ENCODE measurements around the gene UNC5A. TPM values are rescaled to one million over a fixed set of nuclear protein-coding genes. Genes with fewer than 3 reads are reported as not detected.
A peak's percentile ranks its signal among the peaks of the same experiment; 100 is the strongest.
"Not testable (repeated sequence)": the region's sequence is repeated elsewhere in the genome, so short reads cannot be mapped to it uniquely, and the experiment has no call there.

Gene UNC5A
- total RNA-seq, 2 experiments from 2014 or later, result not detected

DNA sequence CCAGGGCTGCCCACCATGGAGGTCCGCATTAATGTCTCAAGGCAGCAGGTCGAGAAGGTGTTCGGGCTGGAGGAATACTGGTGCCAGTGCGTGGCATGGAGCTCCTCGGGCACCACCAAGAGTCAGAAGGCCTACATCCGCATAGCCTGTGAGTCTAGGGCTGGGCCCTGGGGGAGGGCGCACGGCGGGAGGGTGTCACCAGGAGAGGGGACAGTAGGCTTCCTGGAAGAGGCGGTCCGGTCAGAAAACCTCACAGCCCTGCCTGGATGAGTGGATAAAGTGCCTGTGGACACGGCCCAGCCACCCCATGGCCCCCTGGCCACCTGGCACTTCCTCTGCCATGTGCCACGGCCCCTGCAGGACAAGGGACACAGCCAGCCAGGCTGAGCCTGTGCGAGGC is 57.8 kb downstream of the UNC5A start:
- CTCF ChIA-PET, result no interaction called here
- DNase-seq, result no peak
- Mint-ChIP-seq H3K36me3 (no peaks in the 10 kb centered on the region), H3K27me3 (peaks cover 27% of the 10 kb centered on the region), H3K27ac (no peak overlapping the region), H3K4me3 (no peak overlapping the region), H3K9me3 (ENCODE audit: low read depth) (peaks cover 5% of the 10 kb centered on the region), H3K4me1 (no peaks in the 10 kb centered on the region)
- no peak for ATAC-seq

- no peak overlapping the region for H3K27ac Mint-ChIP-seq
- DNase-seq (no peak), ATAC-seq (no peak)
- H3K9me3 Mint-ChIP-seq (ENCODE audit: low read depth), result peaks cover 7% of the 10 kb centered on the region
- H3K36me3 Mint-ChIP-seq, result no peaks in the 10 kb centered on the region
- H3K4me3 Mint-ChIP-seq, result no peak overlapping the region
- CTCF ChIA-PET, result no interaction called here
- H3K27me3 Mint-ChIP-seq, result peaks cover 24% of the 10 kb centered on the region
- no peaks in the 10 kb centered on the region for H3K4me1 Mint-ChIP-seq
Observed at GRCh38 chr5:176868731-176869130, 58.4 kb downstream of the UNC5A start.

GRCh38 chr5:176869501-176870109 is 59.2 kb downstream of the UNC5A start:
- no peaks in the 10 kb centered on the region for H3K4me1 Mint-ChIP-seq
- H3K4me3 Mint-ChIP-seq, result no peak overlapping the region
- CTCF ChIA-PET, result no interaction called here
- DNase-seq (no peak), ATAC-seq (no peak)
- no peaks in the 10 kb centered on the region for H3K36me3 Mint-ChIP-seq
- H3K27me3 Mint-ChIP-seq, result peaks cover 24% of the 10 kb centered on the region
- H3K9me3 Mint-ChIP-seq (ENCODE audit: low read depth), result peaks cover 7% of the 10 kb centered on the region
- no peak overlapping the region for H3K27ac Mint-ChIP-seq

DNA sequence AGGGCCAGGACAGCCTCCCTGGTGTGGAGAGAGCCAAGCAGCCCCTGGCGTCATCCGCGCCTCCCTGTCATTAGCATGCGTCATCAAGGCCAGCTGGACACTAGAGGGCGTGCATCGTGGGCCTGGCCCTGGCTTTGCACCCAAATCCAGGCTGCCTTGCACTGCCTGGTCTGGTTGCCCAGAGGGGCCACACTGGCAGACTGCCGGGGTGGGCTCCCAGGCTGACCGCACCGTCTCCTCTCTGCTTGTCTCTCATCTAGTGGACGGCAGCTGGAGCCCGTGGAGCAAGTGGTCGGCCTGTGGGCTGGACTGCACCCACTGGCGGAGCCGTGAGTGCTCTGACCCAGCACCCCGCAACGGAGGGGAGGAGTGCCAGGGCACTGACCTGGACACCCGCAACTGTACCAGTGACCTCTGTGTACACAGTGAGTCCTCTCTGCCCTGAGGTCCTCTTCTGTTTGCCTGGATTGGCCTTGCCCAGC is 59.8 kb downstream of the UNC5A start:
- H3K27me3 Mint-ChIP-seq, result peaks cover 29% of the 10 kb centered on the region
- H3K36me3 Mint-ChIP-seq, result no peaks in the 10 kb centered on the region
- no peak for ATAC-seq

DNA sequence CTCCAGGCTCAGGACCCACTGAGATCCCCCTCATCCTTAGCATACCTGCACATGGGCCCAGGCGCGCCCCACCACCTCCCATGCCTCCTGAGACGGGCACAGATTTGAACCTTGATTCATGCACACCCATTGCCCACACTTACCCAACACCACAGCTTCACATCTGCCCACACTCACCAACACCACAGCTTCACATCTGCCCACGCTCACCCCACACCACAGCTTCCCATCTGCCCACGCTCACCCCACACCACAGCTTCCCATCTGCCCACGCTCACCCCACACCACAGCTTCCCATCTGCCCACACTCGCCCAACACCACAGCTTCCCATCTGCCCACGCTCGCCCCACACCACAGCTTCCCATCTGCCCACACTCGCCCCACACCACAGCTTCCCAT is 60.3 kb downstream of the UNC5A start:
- CTCF ChIA-PET; DNase-seq; H3K4me3 Mint-ChIP-seq; H3K27ac Mint-ChIP-seq; ATAC-seq; H3K36me3 Mint-ChIP-seq; H3K4me1 Mint-ChIP-seq; H3K9me3 Mint-ChIP-seq (ENCODE audit: low read depth): not testable (repeated sequence)
- peaks cover 29% of the 10 kb centered on the region for H3K27me3 Mint-ChIP-seq

More for the DNA sequence above, 59.8 kb downstream of the UNC5A start:
- Mint-ChIP-seq H3K27ac (no peak overlapping the region), H3K4me1 (no peaks in the 10 kb centered on the region), H3K9me3 (ENCODE audit: low read depth) (peaks cover 8% of the 10 kb centered on the region), H3K4me3 (no peak overlapping the region)
- no peak for DNase-seq
- CTCF ChIA-PET, result no interaction called here

- H3K27me3 Mint-ChIP-seq, result peaks cover 18% of the 10 kb centered on the region
- H3K36me3 Mint-ChIP-seq; H3K9me3 Mint-ChIP-seq (ENCODE audit: low read depth); CTCF ChIA-PET; H3K4me1 Mint-ChIP-seq; H3K4me3 Mint-ChIP-seq; H3K27ac Mint-ChIP-seq; ATAC-seq; DNase-seq: not testable (repeated sequence)
Observed at GRCh38 chr5:176872586-176872985, 62.2 kb downstream of the UNC5A start.

- ATAC-seq; H3K4me1 Mint-ChIP-seq; H3K36me3 Mint-ChIP-seq; CTCF ChIA-PET; H3K4me3 Mint-ChIP-seq; DNase-seq; H3K9me3 Mint-ChIP-seq (ENCODE audit: low read depth): not testable (repeated sequence)
- H3K27me3 Mint-ChIP-seq, result peaks cover 17% of the 10 kb centered on the region
- H3K27ac Mint-ChIP-seq, result peak overlapping the region; percentile 52
Observed at GRCh38 chr5:176873011-176873410, 62.7 kb downstream of the UNC5A start.

- Mint-ChIP-seq H3K27ac (peak overlapping the region; percentile 52), H3K9me3 (ENCODE audit: low read depth) (peaks cover 8% of the 10 kb centered on the region), H3K4me3 (no peak overlapping the region), H3K27me3 (peaks cover 17% of the 10 kb centered on the region), H3K36me3 (no peaks in the 10 kb centered on the region), H3K4me1 (peaks cover 4% of the 10 kb centered on the region)
- DNase-seq (no peak), ATAC-seq (no peak)
- CTCF ChIA-PET, result no interaction called here
Observed at GRCh38 chr5:176873541-176874172, 63.3 kb downstream of the UNC5A start.

GRCh38 chr5:176874198-176874780 is 63.9 kb downstream of the UNC5A start:
- no peak overlapping the region for H3K27ac Mint-ChIP-seq
- H3K9me3 Mint-ChIP-seq (ENCODE audit: low read depth), result peaks cover 8% of the 10 kb centered on the region
- peaks cover 17% of the 10 kb centered on the region for H3K27me3 Mint-ChIP-seq
- peaks cover 4% of the 10 kb centered on the region for H3K4me1 Mint-ChIP-seq
- no peak for DNase-seq
- no peaks in the 10 kb centered on the region for H3K36me3 Mint-ChIP-seq
- no peak overlapping the region for H3K4me3 Mint-ChIP-seq
- ATAC-seq, result no peak
- CTCF ChIA-PET, result interaction anchor here (1.6 kb wide), 1 partner anchor 213 kb away, joined by 8 read pairs; no protein-coding TSS in a partner anchor

DNA sequence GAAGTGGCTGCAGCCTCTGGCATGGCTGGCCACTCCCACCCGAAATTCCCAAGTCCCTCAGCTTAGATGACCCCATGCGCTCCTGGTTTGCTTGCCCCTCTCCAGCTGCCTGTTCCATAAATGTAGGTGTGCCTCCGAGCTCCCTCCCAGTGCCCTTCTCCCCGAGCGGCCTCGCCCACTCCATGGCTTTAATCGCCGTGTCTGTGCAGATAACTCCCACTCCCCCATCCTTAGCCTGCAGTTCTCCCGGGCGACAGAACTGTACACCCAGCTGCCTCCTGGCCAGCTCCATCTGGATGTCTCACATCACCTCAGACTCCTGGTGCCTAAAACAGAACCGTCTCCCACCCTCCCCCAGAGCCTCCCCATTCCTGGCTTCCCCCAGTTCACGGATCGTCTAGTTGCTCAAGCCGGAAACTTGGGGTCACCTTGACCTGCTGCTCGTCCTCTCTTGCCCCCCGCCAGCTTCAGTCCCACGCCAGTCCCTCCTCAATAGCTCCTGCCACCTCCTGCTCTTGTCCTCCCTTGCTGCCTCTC is 64.7 kb downstream of the UNC5A start:
- Mint-ChIP-seq H3K27me3 (peaks cover 17% of the 10 kb centered on the region), H3K36me3 (no peaks in the 10 kb centered on the region), H3K9me3 (ENCODE audit: low read depth) (peaks cover 8% of the 10 kb centered on the region), H3K4me1 (peaks cover 4% of the 10 kb centered on the region), H3K4me3 (no peak overlapping the region), H3K27ac (no peak overlapping the region)
- DNase-seq, result no peak
- ATAC-seq, result no peak
- CTCF ChIA-PET, result interaction anchor here (1.6 kb wide), 1 partner anchor 214 kb away, joined by 8 read pairs; no protein-coding TSS in a partner anchor

DNA sequence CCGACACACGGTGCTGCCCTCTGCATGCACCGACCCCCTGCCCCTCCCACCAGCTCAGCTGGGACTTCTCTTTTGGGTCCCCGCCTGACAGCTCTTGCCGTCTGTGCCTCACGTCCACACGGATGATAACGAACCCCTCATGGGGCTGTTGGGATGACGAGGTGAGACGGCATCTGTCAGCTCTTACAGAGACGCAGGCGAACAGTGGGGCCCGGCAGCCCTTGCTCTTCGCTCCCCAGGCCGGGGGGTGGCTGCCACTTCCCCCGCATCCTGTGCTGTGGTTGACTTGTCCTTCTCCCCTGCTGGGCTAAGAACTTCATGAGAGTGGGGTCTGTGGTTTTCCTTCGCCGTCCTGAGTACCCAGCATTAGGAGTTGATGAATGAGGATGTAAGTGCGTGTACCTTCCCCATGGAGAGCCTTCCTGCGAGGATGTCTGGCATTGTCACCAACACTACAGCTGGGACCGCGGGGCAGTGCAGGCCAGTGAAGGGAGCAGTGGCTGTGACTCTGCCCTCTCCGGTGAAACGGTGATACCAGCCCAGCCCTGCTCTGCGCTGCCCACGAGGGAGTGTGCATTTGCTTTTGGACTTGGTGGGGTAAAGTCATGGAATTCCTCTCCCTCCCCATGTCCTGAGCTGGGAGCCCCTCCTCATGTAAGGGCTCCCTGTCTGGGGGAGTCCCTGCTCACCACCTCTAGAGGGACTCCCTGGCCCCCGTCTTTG is 65.6 kb downstream of the UNC5A start:
- CTCF ChIA-PET, result interaction anchor here (1.3 to 1.6 kb wide), 2 partner anchors 215 kb away, joined by 3 to 8 read pairs; no protein-coding TSS in a partner anchor
- Mint-ChIP-seq H3K27ac (no peak overlapping the region), H3K4me1 (peaks cover 4% of the 10 kb centered on the region), H3K27me3 (peaks cover 17% of the 10 kb centered on the region), H3K9me3 (ENCODE audit: low read depth) (peaks cover 4% of the 10 kb centered on the region), H3K4me3 (no peak overlapping the region), H3K36me3 (no peaks in the 10 kb centered on the region)
- DNase-seq (no peak), ATAC-seq (no peak)

GRCh38 chr5:176876506-176877431 is 66.4 kb downstream of the UNC5A start:
- no peak for DNase-seq
- H3K9me3 Mint-ChIP-seq (ENCODE audit: low read depth), result peaks cover 4% of the 10 kb centered on the region
- CTCF ChIA-PET, result interaction anchor here (1.3 kb wide), 1 partner anchor 216 kb away, joined by 3 read pairs; no protein-coding TSS in a partner anchor
- ATAC-seq, result no peak
- H3K4me1 Mint-ChIP-seq, result peaks cover 4% of the 10 kb centered on the region
- peaks cover 17% of the 10 kb centered on the region for H3K27me3 Mint-ChIP-seq
- H3K27ac Mint-ChIP-seq, result no peak overlapping the region
- no peaks in the 10 kb centered on the region for H3K36me3 Mint-ChIP-seq
- H3K4me3 Mint-ChIP-seq, result no peak overlapping the region
